Measurements from ENCODE around the gene LIMK2.
"Not testable (repeated sequence)": the region's sequence is repeated elsewhere in the genome, so short reads cannot be mapped to it uniquely, and the experiment has no call there.

The LIMK2 gene

DNA sequence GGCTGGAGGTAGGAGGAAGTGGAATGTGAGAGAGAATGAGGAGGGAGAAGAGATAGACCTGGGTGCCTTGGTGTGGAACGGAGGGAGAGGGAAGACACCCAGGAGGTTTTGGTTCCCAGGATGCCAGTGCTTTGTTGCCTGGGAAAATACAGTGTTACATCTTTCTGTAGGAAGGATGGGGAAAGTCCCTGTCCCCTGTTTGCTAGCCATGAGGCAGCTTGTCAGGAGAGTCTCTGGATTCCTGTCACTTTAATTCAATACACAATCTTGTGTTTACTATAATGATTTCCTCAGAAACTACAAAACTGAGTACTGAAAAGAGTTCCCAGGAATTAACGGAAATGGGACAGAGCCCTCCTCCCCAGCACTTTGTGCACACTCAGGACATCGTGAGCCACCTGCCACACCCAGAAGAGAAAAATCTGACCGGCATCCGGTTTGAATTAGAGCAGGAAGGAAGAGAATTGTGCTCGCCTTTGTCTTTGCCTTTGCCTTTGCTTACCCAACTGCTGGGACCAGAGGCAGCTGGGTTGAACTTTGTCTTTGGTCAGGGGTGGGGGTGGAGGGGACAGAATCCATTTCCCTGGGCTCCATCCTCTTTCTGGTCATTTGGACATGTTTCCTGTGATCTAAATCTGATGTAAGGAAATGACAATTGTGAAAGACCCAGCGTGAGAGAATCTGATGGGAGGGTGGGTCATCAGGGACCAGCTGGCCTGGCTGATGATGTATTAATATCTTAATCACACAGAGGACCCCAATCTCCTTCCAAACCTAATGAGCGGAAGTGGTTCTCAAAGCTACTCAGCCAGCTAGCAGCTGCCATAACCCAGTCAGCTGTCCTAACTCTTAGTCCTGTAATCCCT lies 1.3 kb upstream of the LIMK2 start:
- in situ Hi-C loops (cut with MboI; ENCODE audit: low sequenced_read_pairs): no loop called here

DNA sequence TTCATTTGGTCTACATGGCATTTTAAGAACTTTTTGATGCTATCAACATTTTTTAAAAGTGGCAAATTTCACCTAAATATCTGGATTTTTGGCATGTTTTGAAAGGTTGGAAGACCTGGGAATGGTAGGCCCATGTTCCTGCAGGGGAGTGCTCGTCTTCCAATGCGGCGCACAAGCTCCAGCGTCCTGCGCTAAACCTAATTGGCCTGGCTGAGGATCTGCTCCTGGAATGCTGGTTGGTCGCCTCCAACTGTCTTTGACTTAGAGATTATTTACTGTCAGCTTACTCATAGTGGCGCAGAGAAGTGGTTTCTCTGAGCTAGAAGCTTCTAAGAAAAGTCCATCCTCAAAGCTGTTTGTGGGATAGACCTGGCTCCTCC lies 626 bp upstream of the LIMK2 start:
- in situ Hi-C loops (cut with MboI; ENCODE audit: low sequenced_read_pairs): no loop called here

DNA sequence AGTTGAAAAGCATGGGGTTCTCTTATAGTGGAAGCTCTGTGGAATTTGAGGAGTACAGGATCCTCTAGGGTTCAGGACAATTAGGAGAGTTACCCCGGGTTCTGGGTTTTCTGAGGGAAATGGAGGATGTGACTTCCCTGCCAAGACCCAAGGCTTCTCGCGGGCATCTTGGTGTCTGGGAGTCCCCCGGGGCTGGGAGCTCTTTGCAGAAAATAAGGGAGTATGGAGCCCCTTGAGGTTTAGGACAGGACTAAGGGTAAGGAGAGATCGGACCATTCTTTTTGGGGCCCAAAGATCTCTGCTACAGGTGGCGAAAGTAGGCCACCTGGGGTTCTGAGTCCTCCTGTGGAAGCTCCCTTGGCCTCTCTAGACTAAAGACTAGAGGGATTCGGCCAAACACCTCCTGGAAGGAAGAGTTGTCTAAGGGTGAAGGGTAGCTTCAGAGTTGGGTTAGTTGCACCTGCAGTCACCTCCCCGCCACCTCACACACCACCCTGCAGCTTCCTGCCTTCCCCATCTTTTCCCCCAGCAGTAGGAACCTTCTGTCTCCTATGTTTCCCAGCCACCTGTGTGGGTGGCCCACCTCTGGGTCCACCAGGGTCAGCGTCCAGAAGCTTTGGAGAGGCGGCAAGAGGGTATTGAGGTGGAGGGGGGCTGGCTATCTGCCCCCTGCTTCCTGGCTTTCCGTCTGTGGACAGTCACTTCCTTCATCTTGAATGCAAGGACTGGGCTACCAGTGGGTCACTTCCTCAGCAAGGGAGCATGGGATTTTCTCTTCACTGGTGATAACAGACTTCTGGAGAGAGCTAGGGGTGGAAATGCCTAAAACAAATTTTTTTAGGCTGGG lies 908 bp downstream of the LIMK2 start:
- in situ Hi-C loops (cut with MboI; ENCODE audit: low sequenced_read_pairs): no loop called here

DNA sequence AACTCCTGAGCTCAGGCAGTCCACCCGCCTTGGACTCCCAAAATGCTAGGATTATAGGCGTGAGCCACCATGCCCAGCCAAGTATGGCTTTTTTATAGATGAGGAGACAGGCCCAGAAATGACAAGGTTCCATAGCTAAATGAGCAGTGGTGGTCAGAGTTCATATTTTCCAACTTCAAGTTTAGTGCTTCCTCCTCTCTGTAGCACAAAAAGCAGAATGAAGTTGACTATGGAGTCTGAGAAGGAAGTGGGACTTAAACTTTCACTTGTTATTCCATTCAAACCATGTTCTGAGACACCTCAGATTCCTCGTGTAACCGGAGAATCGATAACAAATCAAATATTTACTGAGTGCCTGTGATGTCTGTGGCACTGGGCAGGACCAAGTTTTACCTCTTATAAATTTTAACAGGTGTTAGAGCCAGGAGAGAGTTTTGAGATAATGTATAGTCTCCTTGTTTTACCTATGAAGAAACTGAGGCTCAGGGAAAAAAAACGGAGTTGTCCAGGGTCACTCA lies 3.0 kb downstream of the LIMK2 start:
- in situ Hi-C loops (cut with MboI; ENCODE audit: low sequenced_read_pairs): no loop called here

DNA sequence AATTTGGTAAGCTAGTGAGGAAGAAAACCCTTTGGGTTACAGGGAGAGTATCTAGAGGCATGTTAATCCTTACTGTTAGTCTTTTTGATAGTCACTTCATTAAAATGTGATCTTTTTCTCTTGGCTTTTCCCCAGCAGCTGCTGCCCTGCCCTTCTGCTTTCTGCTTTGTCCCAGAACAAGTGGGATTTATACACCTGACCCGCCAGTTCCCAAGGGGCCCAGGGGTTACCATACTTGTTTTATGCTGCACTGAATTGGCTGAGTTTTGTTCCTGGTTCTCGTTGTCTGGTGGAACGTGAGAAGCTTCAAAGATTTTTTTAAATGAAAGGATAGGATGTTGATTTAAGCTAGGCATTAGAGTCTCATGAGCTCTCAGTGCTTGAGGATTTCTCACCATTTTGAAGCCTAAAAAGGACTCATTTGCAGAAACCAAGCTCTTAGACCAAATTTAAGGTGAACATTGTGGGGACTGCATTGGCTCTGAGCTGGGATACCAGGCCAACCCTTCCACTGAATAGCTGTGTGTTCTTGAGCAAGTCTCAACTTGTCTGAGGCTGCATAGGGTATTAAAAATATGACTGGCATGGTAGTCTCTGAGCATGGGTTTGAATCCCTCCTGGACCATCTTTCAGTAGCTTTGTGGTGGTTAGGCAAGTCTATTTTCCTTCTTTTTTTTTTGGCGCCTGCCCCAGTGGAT lies 6.6 kb downstream of the LIMK2 start:
- in situ Hi-C loops (cut with MboI; ENCODE audit: low sequenced_read_pairs): no loop called here

DNA sequence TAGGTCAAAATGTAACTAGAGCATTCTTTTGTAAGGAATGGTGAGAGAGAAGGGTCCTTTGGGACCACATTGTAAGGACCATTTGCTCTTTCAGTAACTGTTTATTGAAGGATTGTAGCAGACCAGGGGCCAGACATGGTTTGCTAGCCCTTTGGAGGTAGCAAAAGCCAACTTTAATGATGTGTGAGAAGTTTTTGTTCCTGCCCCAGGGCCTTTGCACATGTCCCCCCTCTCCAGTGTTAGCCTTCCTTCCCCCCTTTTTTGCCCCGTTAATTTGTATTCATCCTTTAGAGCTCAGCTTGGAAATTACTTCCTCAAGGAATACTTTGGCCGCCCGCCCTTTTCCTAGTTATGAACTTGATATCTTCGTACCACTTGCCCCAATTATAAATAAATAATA lies 9.0 kb downstream of the LIMK2 start:
- in situ Hi-C loops (cut with MboI; ENCODE audit: low sequenced_read_pairs): no loop called here

DNA sequence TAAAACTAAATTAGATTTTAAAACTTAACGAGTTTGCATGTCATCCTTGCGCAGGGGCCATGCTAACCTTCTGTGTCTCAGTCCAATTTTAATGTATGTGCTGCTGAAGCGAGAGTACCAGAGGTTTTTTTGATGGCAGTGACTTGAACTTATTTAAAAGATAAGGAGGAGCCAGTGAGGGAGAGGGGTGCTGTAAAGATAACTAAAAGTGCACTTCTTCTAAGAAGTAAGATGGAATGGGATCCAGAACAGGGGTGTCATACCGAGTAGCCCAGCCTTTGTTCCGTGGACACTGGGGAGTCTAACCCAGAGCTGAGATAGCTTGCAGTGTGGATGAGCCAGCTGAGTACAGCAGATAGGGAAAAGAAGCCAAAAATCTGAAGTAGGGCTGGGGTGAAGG lies 10.6 kb downstream of the LIMK2 start:
- in situ Hi-C loops (cut with MboI; ENCODE audit: low sequenced_read_pairs): no loop called here

DNA sequence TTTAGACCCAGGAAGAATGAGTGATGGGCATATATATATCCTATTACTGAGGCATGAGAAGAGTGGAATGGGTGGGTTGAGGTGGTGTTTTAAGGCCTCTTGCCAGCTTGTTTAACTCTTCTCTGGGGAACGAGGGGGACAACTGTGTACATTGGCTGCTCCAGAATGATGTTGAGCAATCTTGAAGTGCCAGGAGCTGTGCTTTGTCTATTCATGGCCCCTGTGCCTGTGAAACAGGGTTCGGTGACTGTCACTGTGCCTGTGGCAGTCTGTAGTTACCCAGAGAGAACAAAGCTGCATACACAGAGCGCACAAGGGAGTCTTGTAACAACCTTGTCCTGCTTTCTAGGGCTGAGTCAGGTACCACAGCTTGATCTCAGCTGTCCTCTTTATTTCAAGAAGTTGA lies 11.7 kb downstream of the LIMK2 start:
- in situ Hi-C loops (cut with MboI; ENCODE audit: low sequenced_read_pairs): no loop called here

DNA sequence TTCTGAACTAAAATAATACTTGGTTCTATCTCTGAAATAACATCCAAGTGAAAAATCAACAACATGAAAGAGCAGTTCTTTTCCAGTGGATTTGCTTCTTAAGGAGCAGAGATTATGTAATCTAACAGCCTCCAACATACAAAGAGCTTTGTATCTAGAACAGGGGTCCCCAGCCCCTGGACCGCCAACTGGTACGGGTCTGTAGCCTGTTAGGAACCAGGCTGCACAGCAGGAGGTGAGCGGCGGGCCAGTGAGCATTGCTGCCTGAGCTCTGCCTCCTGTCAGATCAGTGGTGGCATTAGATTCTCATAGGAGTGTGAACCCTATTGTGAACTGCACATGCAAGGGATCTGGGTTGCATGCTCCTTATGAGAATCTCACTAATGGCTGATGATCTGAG lies 12.6 kb downstream of the LIMK2 start:
- in situ Hi-C loops (cut with MboI; ENCODE audit: low sequenced_read_pairs): not testable (repeated sequence)

DNA sequence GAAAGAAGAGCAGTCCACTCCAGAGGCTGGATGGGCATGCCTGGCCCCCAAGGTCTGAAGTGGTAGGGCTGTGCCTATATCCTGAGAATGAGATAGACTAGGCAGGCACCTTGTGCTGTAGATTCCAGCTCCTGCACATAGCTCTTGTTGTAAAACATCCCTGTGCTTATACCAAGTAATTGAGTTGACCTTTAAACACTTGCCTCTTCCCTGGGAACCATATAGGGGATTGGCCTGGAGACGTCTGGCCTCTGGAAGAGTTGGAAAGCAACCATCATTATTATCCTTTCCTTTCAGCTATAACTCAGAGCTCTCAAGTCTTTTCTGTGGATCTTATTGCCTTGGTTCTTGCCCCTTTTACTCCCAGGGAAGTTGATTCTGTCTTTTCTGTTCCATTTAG lies 15.1 kb downstream of the LIMK2 start:
- in situ Hi-C loops (cut with MboI; ENCODE audit: low sequenced_read_pairs): no loop called here

DNA sequence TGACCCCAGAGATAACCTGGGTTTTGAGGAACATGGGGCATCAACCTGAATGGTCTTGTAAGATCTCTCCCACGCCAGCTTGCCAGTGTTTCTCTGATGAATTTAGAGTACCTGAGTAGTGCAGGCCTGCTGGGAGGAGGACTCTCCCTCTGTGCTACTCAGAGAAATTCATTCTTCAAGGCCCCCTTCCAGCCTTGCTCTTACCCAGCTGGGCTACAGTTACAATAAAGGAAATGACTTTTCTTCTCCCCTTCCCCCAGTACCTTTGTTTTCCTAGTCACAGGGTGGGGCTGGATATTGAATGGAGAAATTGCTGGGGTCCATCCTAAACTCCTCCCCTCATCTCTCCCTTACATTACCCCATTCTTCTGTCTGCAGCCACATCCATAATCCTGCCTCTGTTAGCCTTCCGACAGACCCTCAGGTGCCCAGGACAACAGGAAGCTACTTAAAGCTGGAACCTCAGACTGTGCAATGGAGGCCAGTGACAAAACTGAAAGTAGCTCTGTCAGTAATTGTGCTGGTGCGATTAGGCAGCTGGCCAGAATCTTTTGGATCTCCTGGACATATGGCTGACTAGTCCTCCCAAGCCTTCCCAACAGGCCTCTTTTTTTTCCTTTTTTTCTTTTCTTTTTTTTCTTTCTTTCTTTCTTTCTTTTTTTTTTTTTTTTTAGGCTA lies 17.4 kb downstream of the LIMK2 start:
- in situ Hi-C loops (cut with MboI; ENCODE audit: low sequenced_read_pairs): no loop called here

DNA sequence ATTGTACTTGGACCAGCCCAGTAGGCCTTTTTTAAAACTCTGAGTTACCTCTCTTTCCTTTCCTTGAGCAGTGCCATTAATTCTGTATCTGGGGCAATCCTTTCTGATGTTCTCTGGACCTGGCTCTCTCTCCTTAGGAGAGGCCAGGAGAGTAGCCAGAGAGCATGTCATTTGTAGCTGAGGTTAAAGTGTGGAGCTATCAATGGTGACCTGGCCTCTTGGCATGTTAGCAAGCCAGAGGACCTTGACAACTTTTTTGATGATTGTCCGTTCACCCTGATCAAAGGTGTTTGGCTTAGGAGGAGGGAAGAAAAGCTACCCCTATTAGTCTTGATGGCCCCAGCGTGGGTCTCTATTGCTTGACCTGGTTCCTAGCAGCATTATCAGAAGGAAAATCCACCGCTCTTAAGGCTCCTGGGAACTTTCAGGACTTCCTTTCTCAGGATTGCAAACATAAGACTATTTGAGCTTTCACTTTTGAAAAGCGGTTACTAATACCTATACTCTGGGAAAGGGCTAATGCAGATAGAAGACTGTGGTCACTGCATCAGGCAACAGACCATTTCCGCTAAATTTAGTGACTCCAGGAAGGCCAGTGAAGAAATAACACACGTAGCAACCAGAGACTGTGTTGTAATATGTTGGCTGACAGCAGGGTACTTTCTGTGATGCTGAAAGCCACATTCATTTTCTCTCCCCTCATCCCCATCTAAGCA lies 18.2 kb downstream of the LIMK2 start:
- in situ Hi-C loops (cut with MboI; ENCODE audit: low sequenced_read_pairs): no loop called here

DNA sequence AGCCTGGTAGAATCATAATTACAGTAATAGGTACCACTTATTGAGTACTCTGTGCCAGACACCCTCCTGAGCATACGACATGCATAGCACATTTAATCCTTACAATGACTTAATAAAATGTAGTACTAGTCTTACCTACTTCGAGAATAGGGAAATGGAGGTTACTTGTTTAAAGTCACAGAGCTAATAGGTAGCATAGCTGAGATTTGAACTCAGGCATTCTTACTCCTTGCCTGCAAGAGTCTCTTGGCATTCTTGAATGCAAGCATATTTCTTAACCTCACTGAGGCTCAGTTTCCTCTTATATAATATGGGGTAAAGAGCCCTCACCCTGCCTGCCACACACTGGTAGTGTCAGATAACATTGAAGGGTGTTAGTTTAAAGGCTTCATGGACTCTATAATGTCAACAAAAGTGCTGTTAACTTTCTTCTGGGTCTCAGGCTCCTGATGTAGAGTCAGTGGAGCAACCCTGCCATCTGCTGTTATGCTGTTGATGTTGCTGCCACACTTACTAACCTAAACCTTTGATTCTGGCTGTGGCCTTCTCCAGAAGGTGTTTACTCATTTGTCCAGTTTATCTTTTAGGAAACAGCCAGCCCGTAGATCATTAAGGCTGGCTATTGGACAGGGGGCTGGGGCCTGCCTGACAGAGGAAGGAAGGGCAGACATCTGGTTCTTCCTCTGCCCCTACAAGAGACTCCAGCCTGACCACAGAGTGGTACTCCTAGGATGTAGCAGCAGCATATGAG lies 18.9 kb downstream of the LIMK2 start:
- in situ Hi-C loops (cut with MboI; ENCODE audit: low sequenced_read_pairs): no loop called here

DNA sequence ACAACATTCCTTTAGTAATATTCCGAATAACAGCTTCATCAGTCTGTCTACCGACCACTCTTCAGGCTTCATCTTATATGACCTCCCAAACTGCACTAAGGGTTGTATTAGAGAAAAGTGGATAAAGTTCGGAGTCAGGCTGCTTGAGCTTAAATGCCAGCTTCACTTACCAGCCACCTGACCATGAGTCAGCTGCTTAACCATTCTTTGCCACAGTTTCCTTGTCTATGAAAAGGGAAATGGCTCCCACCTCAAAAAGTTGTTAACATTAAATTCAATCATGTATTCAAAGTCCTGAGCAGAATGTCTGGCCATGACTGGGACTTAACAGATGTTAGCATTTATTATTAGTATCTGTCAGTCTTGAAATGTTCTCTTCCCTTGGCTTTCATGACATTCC lies 20.9 kb downstream of the LIMK2 start:
- in situ Hi-C loops (cut with MboI; ENCODE audit: low sequenced_read_pairs): no loop called here

DNA sequence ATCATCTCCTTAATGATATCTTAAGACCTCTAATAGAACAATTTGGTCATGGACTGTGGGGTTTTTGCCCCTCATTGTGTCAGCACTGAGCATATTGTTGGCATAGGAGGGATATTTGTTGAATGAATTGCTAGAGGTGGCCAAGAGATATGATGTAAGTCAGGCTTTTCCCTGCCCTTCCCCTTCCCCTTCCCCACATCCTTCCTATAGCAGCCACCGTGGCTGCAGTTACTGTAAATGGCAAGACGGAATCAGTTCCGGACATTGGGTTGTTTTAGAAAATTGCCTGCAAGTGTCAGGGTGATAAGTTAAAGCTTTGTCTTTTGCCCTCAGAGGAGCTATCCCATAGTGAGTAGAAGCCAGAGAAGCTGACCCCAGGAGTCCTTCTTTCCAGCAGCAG lies 23.0 kb downstream of the LIMK2 start:
- in situ Hi-C loops (cut with MboI; ENCODE audit: low sequenced_read_pairs): no loop called here

DNA sequence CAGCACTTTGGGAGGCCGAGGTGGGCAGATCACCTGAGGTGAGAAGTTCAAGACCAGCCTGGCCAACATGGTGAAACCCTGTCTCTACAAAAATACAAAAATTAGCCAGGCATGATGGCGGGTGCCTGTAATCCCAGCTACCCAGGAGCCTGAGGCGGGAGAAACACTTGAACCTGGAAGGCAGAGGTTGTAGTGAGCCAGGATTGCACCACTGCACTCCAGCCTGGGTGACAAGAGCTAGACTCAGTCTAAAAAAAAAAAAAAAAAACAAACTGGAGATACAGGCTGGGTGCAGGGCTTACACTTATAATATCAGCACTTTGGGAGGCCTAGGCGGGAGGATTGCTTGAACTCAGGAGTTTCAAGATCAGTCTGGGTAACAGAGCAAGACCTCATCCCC lies 23.9 kb downstream of the LIMK2 start:
- in situ Hi-C loops (cut with MboI; ENCODE audit: low sequenced_read_pairs): not testable (repeated sequence)

DNA sequence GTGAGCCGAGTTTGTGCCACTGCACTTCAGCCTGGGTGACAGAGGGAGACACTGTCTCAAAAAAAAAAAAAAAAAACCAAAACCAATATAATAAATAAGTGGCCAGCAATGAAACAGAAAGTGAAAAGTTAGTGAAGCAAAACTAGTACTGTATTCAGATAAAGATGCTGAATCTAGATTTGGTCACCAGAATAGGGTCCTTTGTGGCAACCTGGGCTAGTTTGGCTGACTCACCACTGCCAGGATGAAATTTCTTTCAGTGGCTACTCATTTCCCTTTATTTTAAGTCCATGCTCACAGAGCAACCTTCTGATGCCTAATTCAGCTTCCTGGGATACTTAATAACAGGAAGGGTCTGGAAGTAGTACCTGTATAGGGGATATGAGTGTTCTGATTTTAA lies 26.0 kb downstream of the LIMK2 start:
- in situ Hi-C loops (cut with MboI; ENCODE audit: low sequenced_read_pairs): no loop called here

DNA sequence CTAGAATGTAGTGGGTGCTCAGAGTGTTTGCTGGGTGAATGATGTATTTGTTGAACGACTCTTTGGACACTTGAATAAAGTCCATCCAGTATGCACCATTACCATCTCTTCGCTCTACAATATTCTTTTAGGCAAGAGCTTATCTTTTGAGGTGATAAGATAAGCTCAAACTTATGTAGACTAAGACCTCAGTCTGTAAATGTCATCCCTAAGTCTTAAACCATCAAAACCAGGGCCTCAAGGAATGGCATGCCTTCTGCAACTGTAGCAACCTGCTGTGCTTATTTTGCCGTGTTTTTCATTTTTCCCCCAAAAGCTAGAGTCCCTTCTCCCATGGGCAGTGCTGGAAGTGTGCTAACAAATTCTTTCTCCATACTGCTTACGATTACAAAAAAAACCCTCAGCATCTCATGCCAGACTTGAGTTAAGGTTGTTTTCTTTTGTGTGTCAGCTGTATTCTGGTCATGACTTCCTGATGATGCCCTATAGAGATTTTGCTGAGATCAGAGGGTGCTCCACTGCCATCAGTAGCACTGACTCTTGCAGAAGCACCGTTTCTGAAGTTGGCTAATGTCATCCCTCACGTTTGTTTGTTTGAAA lies 27.8 kb downstream of the LIMK2 start:
- in situ Hi-C loops (cut with MboI; ENCODE audit: low sequenced_read_pairs): no loop called here

DNA sequence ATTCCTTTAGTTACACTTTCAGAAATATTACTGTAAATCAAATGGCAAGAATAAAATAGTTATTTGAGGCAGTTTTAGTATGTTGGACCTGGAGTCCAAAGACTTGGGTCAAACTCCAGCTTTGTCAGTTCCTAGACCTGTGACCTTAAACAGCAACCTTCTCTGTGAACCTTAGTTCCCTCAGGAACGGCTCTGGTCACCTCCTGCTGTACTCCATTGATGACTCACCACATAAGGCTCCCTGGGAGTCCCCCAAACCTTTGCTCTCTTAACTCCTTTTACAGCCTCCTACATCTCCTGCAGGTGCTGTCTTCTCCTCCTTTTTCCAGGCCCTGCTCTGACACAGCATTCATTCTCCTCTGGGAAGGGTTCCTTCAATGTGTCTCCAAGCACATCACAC lies 29.1 kb downstream of the LIMK2 start:
- in situ Hi-C loops (cut with MboI; ENCODE audit: low sequenced_read_pairs): no loop called here
